H1 (cell line): ENCODE measurements around the gene IER5. TPM values are rescaled to one million over a fixed set of nuclear protein-coding genes. Genes with fewer than 3 reads are reported as not detected.

ENCODE experiments used
- CTCF ChIA-PET: fragments of 300-600 bp; sonication (Branson Sonifier 250); formaldehyde crosslinking; loops from one replicate; lab custom pipeline; 2021; ENCODE audit not compliant: partially characterized antibody; lab: Charles Lee
- POLR2A ChIA-PET: fragments of 300-600 bp; sonication (Branson Sonifier 250); formaldehyde crosslinking; loops from one replicate; lab custom pipeline; 2021; ENCODE audit warnings: inconsistent platforms; ENCODE audit not compliant: partially characterized antibody; lab: Charles Lee
- DNase-seq, 2 experiments: peaks; one replicate each; pipeline versions ENCODE4 v3.0.0 to v3.0.0-alpha.2; 2010 to 2022; ENCODE audit warnings: low spot score in 2 of 2, low read depth in 1 of 2, mixed read lengths in 1 of 2
- FAIRE-seq: peaks from 2 replicates; lab custom pipeline; 2011; peaks lifted over from hg19 to GRCh38; lab: Jason Lieb, UNC
- H2AFZ ChIP-seq: 2 replicates; pipeline ENCODE4 v1.8.1; 2012; ENCODE audit warnings: low read length, inconsistent platforms
- H2AK5ac ChIP-seq: 2 replicates; pipeline ENCODE4 v1.6.1; 2013; ENCODE audit warnings: low read depth, low read length
- H2BK120ac ChIP-seq: replicated peaks from 2 replicates; pipeline ENCODE3; 2013; ENCODE audit warnings: low read depth, low read length, inconsistent platforms
- H2BK12ac ChIP-seq: 2 replicates; pipeline ENCODE4 v1.6.1; 2013; ENCODE audit warnings: low read depth, low read length
- H2BK15ac ChIP-seq: 2 replicates; pipeline ENCODE4 v1.6.1; 2013; ENCODE audit warnings: low read length
- H2BK20ac ChIP-seq: 2 replicates; pipeline ENCODE4 v1.6.1; 2013; ENCODE audit warnings: low read length
- H2BK5ac ChIP-seq: 2 replicates; pipeline ENCODE4 v1.6.1; 2013; ENCODE audit warnings: low read depth, low read length
- H3K14ac ChIP-seq: 2 replicates; pipeline ENCODE4 v1.6.1; 2013; ENCODE audit warnings: inconsistent platforms; ENCODE audit not compliant: insufficient read length
- H3K18ac ChIP-seq: 2 replicates; pipeline ENCODE4 v1.6.1; 2013; ENCODE audit warnings: low read length; ENCODE audit errors: extremely low read depth
- H3K23ac ChIP-seq: 2 replicates; pipeline ENCODE4 v1.6.1; 2013; ENCODE audit warnings: inconsistent platforms; ENCODE audit not compliant: insufficient read length
- H3K23me2 ChIP-seq: 2 replicates; pipeline ENCODE4 v1.6.1; 2013; ENCODE audit warnings: low read depth, low read length
- H3K27ac ChIP-seq: 2 replicates; pipeline ENCODE4 v1.6.1; 2011; ENCODE audit warnings: low read depth, low read length, inconsistent platforms
- H3K27me3 ChIP-seq, 4 experiments: replicated peaks in 1 of 4; 1 replicate in 1 of 4; 2 replicates in 3 of 4; pipeline versions ENCODE4 v1.6.1 to v1.8.1; 2011 to 2013; ENCODE audit warnings: low read length in 3 of 4, mild to moderate bottlenecking in 3 of 4, inconsistent platforms in 2 of 4, mixed read lengths in 2 of 4, moderate library complexity in 1 of 4; ENCODE audit not compliant: control insufficient read depth in 3 of 4, insufficient read depth in 3 of 4; ENCODE audit errors: extremely low read depth in 1 of 4
- H3K36me3 ChIP-seq, 4 experiments: 2 replicates each; pipeline versions ENCODE4 v1.6.1 to v1.8.1; 2011 to 2013; ENCODE audit warnings: mild to moderate bottlenecking in 4 of 4, low read length in 3 of 4, moderate library complexity in 2 of 4, control low read depth in 1 of 4, inconsistent platforms in 1 of 4; ENCODE audit not compliant: insufficient read depth in 4 of 4, control insufficient read depth in 2 of 4
- H3K4ac ChIP-seq: replicated peaks from 2 replicates; pipeline ENCODE3; 2013; ENCODE audit warnings: low read length, low read depth, mixed read lengths, inconsistent platforms; ENCODE audit not compliant: insufficient read length
- H3K4me1 ChIP-seq, 4 experiments: replicated peaks in 1 of 4; 1 replicate in 1 of 4; 2 replicates in 3 of 4; pipeline versions ENCODE4 v1.6.1 to v1.8.1; 2011 to 2013; ENCODE audit warnings: low read length in 3 of 4, inconsistent platforms in 2 of 4, mixed read lengths in 1 of 4; ENCODE audit not compliant: insufficient read depth in 4 of 4, control insufficient read depth in 3 of 4
- H3K4me2 ChIP-seq, 2 experiments: 2 replicates each; pipeline versions ENCODE4 v1.6.1 to v1.8.1; 2011 to 2013; ENCODE audit warnings: low read depth in 2 of 2, low read length in 2 of 2, control low read depth in 1 of 2, inconsistent platforms in 1 of 2, mild to moderate bottlenecking in 1 of 2; ENCODE audit not compliant: insufficient read depth in 1 of 2
- H3K4me3 ChIP-seq, 4 experiments: fragments of 200-600, 300-600 bp in 1 of 4; sonication (generic), shearing (Covaris generic), sonication (Bioruptor Twin) in 1 of 4; 2 replicates each; pipeline versions ENCODE4 v1.5.1 to v1.8.1; 2011 to 2016; ENCODE audit warnings: low read length in 4 of 4, low read depth in 3 of 4, control low read depth in 2 of 4, inconsistent platforms in 2 of 4, mild to moderate bottlenecking in 2 of 4, mixed read lengths in 1 of 4, moderate library complexity in 1 of 4; ENCODE audit not compliant: insufficient read depth in 2 of 4; ENCODE audit errors: extremely low read depth in 1 of 4
- H3K56ac ChIP-seq: replicated peaks from 2 replicates; pipeline ENCODE3; 2013; ENCODE audit warnings: low read depth, mild to moderate bottlenecking, mixed read lengths, low read length, inconsistent platforms; ENCODE audit not compliant: insufficient read length
- H3K79me1 ChIP-seq: 2 replicates; pipeline ENCODE4 v1.6.1; 2013; ENCODE audit warnings: low read depth, low read length, control low read depth
- H3K79me2 ChIP-seq, 2 experiments: 2 replicates each; pipeline versions ENCODE4 v1.6.1 to v1.8.1; 2012 to 2013; ENCODE audit warnings: low read length in 2 of 2, mild to moderate bottlenecking in 2 of 2, inconsistent platforms in 1 of 2; ENCODE audit not compliant: insufficient read depth in 2 of 2, control insufficient read depth in 1 of 2
- H3K9ac ChIP-seq, 4 experiments: replicated peaks in 1 of 4; 1 replicate in 1 of 4; 2 replicates in 3 of 4; pipeline versions ENCODE4 v1.6.1 to v1.8.1; 2011 to 2013; ENCODE audit warnings: low read depth in 3 of 4, low read length in 3 of 4, control low read depth in 2 of 4, mild to moderate bottlenecking in 2 of 4, moderate library complexity in 2 of 4, inconsistent platforms in 1 of 4; ENCODE audit errors: extremely low read depth in 1 of 4
- H3K9me3 ChIP-seq, 2 experiments: 2 replicates each; pipeline versions ENCODE4 v1.6.1 to v1.8.1; 2012 to 2013; ENCODE audit warnings: mild to moderate bottlenecking in 2 of 2, moderate library complexity in 2 of 2, control low read depth in 1 of 2, inconsistent platforms in 1 of 2, low read depth in 1 of 2, low read length in 1 of 2, mixed read lengths in 1 of 2; ENCODE audit not compliant: insufficient read depth in 2 of 2
- H4K20me1 ChIP-seq, 2 experiments: replicated peaks in 1 of 2; 2 replicates each; pipeline versions ENCODE3 to v1.8.1; 2011 to 2013; ENCODE audit warnings: inconsistent platforms in 2 of 2, low read length in 2 of 2, mild to moderate bottlenecking in 1 of 2; ENCODE audit not compliant: insufficient read depth in 2 of 2, control insufficient read depth in 1 of 2
- H4K5ac ChIP-seq: 2 replicates; pipeline ENCODE4 v1.6.1; 2013; ENCODE audit warnings: low read length, low read depth, mixed read lengths, inconsistent platforms; ENCODE audit not compliant: insufficient read length
- H4K8ac ChIP-seq: 2 replicates; pipeline ENCODE4 v1.8.0; 2013; ENCODE audit warnings: mild to moderate bottlenecking, moderate library complexity, low read length, inconsistent platforms; ENCODE audit not compliant: insufficient read depth; ENCODE audit errors: extremely low read depth
- H4K91ac ChIP-seq: replicated peaks from 2 replicates; pipeline ENCODE3; 2013; ENCODE audit warnings: low read length, mixed read lengths, inconsistent platforms; ENCODE audit not compliant: insufficient read length
- CEBPB ChIP-seq: IDR thresholded peaks from 2 replicates; pipeline ENCODE4 v1.6.1; 2012; ENCODE audit warnings: low read depth, low read length
- HDAC6 ChIP-seq: IDR thresholded peaks from one replicate; pipeline ENCODE4 v1.7.1; 2012; ENCODE audit warnings: low read depth, mild to moderate bottlenecking, inconsistent platforms, low read length, moderate library complexity
- WGBS, 2 experiments: shearing (Covaris generic) in 1 of 2; methylation state at CpG; one replicate each; pipeline versions ENCODE4 v1.1.6 to v1.1.7; 2013 to 2015; ENCODE audit warnings: low lambda C conversion rate in 2 of 2, mixed read lengths in 2 of 2, inconsistent platforms in 1 of 2, low coverage in 1 of 2, missing lambda C conversion rate in 1 of 2; ENCODE audit not compliant: insufficient replicate concordance in 2 of 2, insufficient coverage in 1 of 2, insufficient read length in 1 of 2; ENCODE audit errors: extremely low coverage in 1 of 2, missing lambda C conversion rate in 1 of 2; 5-methylcytosine and 5-hydroxymethylcytosine counted together
- polyA plus RNA-seq, 7 experiments: library from polyadenylated mRNA; depleted of rRNA in 3 of 7; stranded (reverse) in 5 of 7; unstranded in 2 of 7; fragments of >200 nt in 5 of 7; fragments of 200-250 nt in 2 of 7; gene quantifications; 1 replicate in 5 of 7; 2 replicates in 1 of 7; 4 replicates in 1 of 7; pipeline versions ENCODE4 v1.2.1 to v1.2.3, GENCODE V29; 2011 to 2013; ENCODE audit warnings: missing spikeins in 2 of 7, mixed read lengths in 2 of 7
- total RNA-seq: library from RNA; stranded (reverse); fragmentation: NEBNext Ultra II Directional; extraction: Animal tissue kit (Norgen Biotek cat#: 25700); gene quantifications from 2 replicates; pipeline ENCODE4 v1.2.1, GENCODE V29; 2021

Gene IER5
- total and polyA plus RNA-seq, 2 of the 8 experiments (the other 6 are each of a cell fraction or from before 2014, with no cell fraction given): 3.5 to 7.7 TPM

DNA sequence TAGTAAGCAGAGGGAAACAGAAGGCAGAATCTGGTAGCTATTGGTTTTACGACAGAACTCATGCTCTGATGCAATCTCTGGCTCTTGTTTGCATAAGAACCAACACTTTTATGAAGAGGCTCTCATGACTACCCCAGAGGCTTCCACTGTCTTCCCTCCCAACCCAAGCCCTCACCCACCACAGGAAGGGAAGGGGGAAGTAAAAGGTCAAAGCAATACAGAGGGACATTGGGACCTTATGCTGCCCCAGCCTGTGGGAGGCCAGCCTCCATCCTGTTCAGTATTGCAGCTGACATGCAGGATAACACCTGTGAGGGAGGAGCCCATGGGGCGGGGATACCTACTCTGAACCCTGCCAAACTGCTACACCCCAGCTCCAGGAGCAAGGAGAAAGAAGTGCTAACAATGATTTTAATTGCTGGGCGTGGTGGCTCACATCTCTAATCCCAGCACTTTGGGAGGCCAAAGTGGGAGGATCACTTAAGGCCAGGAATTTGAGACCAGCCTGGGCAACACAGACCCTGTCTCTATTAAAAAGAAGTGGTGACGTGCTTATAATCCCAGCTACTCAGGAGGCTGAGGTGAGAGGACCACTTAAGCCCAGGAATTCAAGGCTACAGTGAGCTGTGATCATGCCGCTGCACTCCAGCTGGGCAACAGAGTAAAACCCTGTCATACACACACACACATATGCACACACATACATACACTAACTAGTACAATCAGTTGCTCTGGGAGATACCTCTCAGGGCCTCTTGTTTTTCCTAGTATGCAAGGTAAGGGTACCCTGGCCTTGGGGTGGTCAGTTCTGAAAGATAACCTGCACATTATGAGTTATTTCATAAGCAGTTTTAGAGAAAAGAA, 45.2 kb upstream of the IER5 start:
- 86% methylated on average over 5 of the region's 5 CpGs; no CpG with 5 or more reads in 1 of the 2 experiments for WGBS, 2 experiments
- FAIRE-seq (no peak), DNase-seq (no peak)
- H3K4me2 ChIP-seq: no peak overlapping the region; a peak in 1 of 4 replicates
- peak overlapping the region; percentile 71; the same call in 1 of the 2 replicates for H2BK12ac ChIP-seq
- no peak overlapping the region for H3K56ac ChIP-seq
- H2BK15ac ChIP-seq: no peak overlapping the region
- H3K79me1 ChIP-seq: no peaks in the 10 kb centered on the region
- peak overlapping the region; percentile 93; the same call in 1 of the 2 replicates for H3K18ac ChIP-seq
- peak overlapping the region; percentile 73 for H4K91ac ChIP-seq
- H2AK5ac ChIP-seq: 0 out of 2 replicates have a peak overlapping the region, but pooled peaks have one; percentile 53
- H4K20me1 ChIP-seq: no peaks in the 10 kb centered on the region
- H3K4ac ChIP-seq: peak overlapping the region; percentile 78
- no peaks in the 10 kb centered on the region for H3K36me3 ChIP-seq
- TF ChIP-seq HDAC6 (no peak), CEBPB (0 out of 2 replicates have a peak, but pooled peaks have one; percentile 80)
- CTCF ChIA-PET: interaction anchor here (0.5 to 12.7 kb wide), 13 partner anchors 7 to 282 kb away, joined by 3 to 142 read pairs (median 4); partner anchors contain the start of gene MR1
- H3K79me2 ChIP-seq: no peaks in the 10 kb centered on the region
- no peaks in the 10 kb centered on the region for H3K27me3 ChIP-seq
- peak overlapping the region; percentile 33 for H2BK120ac ChIP-seq
- no peak overlapping the region for H3K9ac ChIP-seq
- 0 out of 2 replicates have a peak overlapping the region, but pooled peaks have one; percentile 2 for H2BK5ac ChIP-seq
- peak overlapping the region; percentile 93 for H2AFZ ChIP-seq
- H2BK20ac ChIP-seq: no peak overlapping the region
- no peak overlapping the region for H3K27ac ChIP-seq
- peaks cover 0 to 3% of the 10 kb centered on the region in 2 experiments; a peak in 1 of 4 replicates for H3K9me3 ChIP-seq
- no peaks in the 10 kb centered on the region for H3K23me2 ChIP-seq
- no peak overlapping the region for H3K14ac ChIP-seq
- H3K4me1 ChIP-seq: peaks cover 0 to 4% (median 2%) of the 10 kb centered on the region in 4 experiments; a peak in 3 of 7 replicates
- POLR2A ChIA-PET: interaction anchor here (0.7 to 3.3 kb wide), 11 partner anchors 9 to 414 kb away, joined by 3 to 16 read pairs (median 3); partner anchors contain the start of genes IER5 and STX6
- H3K23ac ChIP-seq: no peak overlapping the region
- peak overlapping the region; percentile 24 for H4K5ac ChIP-seq
- no peak overlapping the region for H3K4me3 ChIP-seq
- no peak overlapping the region for H4K8ac ChIP-seq
